ENCODE measurements around the gene MATN3.

The MATN3 gene

GRCh38 chr2:19943189-19943588, 69.3 kb downstream of the MATN3 start:
- in situ Hi-C loops (cut with MboI; ENCODE audit: low sequenced_read_pairs), result no loop called here

- in situ Hi-C loops (cut with MboI; ENCODE audit: low sequenced_read_pairs), result no loop called here
Observed at GRCh38 chr2:19942199-19942598, 70.3 kb downstream of the MATN3 start.
